HG02973 (cell line): ENCODE data around the gene GPR65.
"Not testable (repeated sequence)": the region's sequence is repeated elsewhere in the genome, so short reads cannot be mapped to it uniquely, and the experiment has no call there.

Source experiments
- ATAC-seq: cut with Tn5 transposase; IDR thresholded peaks from one replicate; pipeline ENCODE4 v1.9.1; 2021; ENCODE audit warnings: moderate library complexity; ENCODE audit not compliant: unreplicated experiment

Gene GPR65

GRCh38 chr14:88003425-88003824, 1.5 kb upstream of the GPR65 start:
- no peak for ATAC-seq

GRCh38 chr14:88004506-88005036, 364 bp upstream of the GPR65 start:
- ATAC-seq = no peak

GRCh38 chr14:88005978-88006851, 1.3 kb downstream of the GPR65 start:
- ATAC-seq = peak; percentile 95

- no peak for ATAC-seq
Observed at GRCh38 chr14:88007608-88008007, 2.7 kb downstream of the GPR65 start.

- ATAC-seq = no peak
Observed at GRCh38 chr14:88008039-88008742, 3.3 kb downstream of the GPR65 start.

- ATAC-seq = no peak
Observed at GRCh38 chr14:88009486-88009885, 4.6 kb downstream of the GPR65 start.

- no peak for ATAC-seq
Observed at GRCh38 chr14:88010331-88010730, 5.4 kb downstream of the GPR65 start.

GRCh38 chr14:88012495-88012894, 7.6 kb downstream of the GPR65 start:
- no peak for ATAC-seq

GRCh38 chr14:88013750-88014349, 8.9 kb downstream of the GPR65 start:
- ATAC-seq = peak; percentile 92

GRCh38 chr14:88016768-88017167, 11.8 kb downstream of the GPR65 start:
- ATAC-seq = no peak

GRCh38 chr14:88017535-88017934, 12.6 kb downstream of the GPR65 start:
- no peak for ATAC-seq

GRCh38 chr14:88023658-88024187, 18.8 kb downstream of the GPR65 start:
- ATAC-seq = no peak

- ATAC-seq = not testable (repeated sequence)
Observed at GRCh38 chr14:88024252-88025086, 19.5 kb downstream of the GPR65 start.

- no peak for ATAC-seq
Observed at GRCh38 chr14:88025313-88025712, 20.4 kb downstream of the GPR65 start.

- ATAC-seq = no peak
Observed at GRCh38 chr14:88026890-88027289, 22.0 kb downstream of the GPR65 start.

GRCh38 chr14:88029500-88029899, 24.6 kb downstream of the GPR65 start:
- ATAC-seq = no peak

GRCh38 chr14:88030079-88030478, 25.1 kb downstream of the GPR65 start:
- no peak for ATAC-seq

GRCh38 chr14:88030892-88031291, 26.0 kb downstream of the GPR65 start:
- ATAC-seq = no peak

- no peak for ATAC-seq
Observed at GRCh38 chr14:88032373-88032772, 27.4 kb downstream of the GPR65 start.

- no peak for ATAC-seq
Observed at GRCh38 chr14:88034076-88034475, 29.1 kb downstream of the GPR65 start.
